ENCODE measurements around the gene BOC. TPM values are rescaled to one million over a fixed set of nuclear protein-coding genes. Genes with fewer than 3 reads are reported as not detected.

The BOC gene
- total and polyA plus RNA-seq, 2 donors (not counting 1 experiment from before 2014, with no cell fraction given): 2.1 to 4.2 TPM

- no peaks in the 10 kb centered on the region for H3K36me3 ChIP-seq (ENCODE audit: control insufficient read depth, insufficient read depth, low read length)
- H3K4me2 ChIP-seq (ENCODE audit: extremely low read depth, insufficient read depth, low read length): no peak overlapping the region
- H3K9me3 ChIP-seq (ENCODE audit: control insufficient read depth, insufficient read depth, low read depth, low read length): no peaks in the 10 kb centered on the region
- no peak overlapping the region for H3K4me3 ChIP-seq (replicated peaks in 1 of 4; ENCODE audit: control extremely low read depth in 1 of 4, insufficient read depth in 1 of 4, low read depth in 3 of 4, low read length in 4 of 4)
- H2AFZ ChIP-seq (ENCODE audit: low read length): no peak overlapping the region
- no peaks in the 10 kb centered on the region for H3K79me2 ChIP-seq (ENCODE audit: control insufficient read depth, insufficient read depth, low read length)
- H3K27ac ChIP-seq (ENCODE audit: insufficient read depth, low read length): no peak overlapping the region
- no peaks in the 10 kb centered on the region for H4K20me1 ChIP-seq (ENCODE audit: control insufficient read depth, extremely low read depth, insufficient read depth, low read length)
- no peak for DNase-seq (ENCODE audit: low read depth in 2 of 2)
- no peaks in the 10 kb centered on the region for H3K27me3 ChIP-seq (ENCODE audit: control insufficient read depth, insufficient read depth, low read length)
- H3K4me1 ChIP-seq (ENCODE audit: control insufficient read depth, extremely low read depth, insufficient read depth, low read length): no peaks in the 10 kb centered on the region
- no peak overlapping the region for H3K9ac ChIP-seq (ENCODE audit: insufficient read depth, low read length)
- TF ChIP-seq CTCF (conservative IDR thresholded peaks at IDR 0.05 in 1 of 2, IDR thresholded peaks at IDR 0.05 in 1 of 2; ENCODE audit: low read depth in 1 of 2, low read length in 2 of 2) (no peak), EZH2 (IDR thresholded peaks at IDR 0.05; ENCODE audit: low read length, missing control alignments) (no peak)
These were observed 92.7 kb downstream of the BOC start for GRCh38 chr3:113304102-113304501.

GRCh38 chr3:113304856-113305540 lies 93.6 kb downstream of the BOC start:
- Histone ChIP-seq H3K36me3 (ENCODE audit: control insufficient read depth, insufficient read depth, low read length) (no peaks in the 10 kb centered on the region), H3K27ac (ENCODE audit: insufficient read depth, low read length) (no peak overlapping the region), H3K9me3 (ENCODE audit: control insufficient read depth, insufficient read depth, low read depth, low read length) (no peaks in the 10 kb centered on the region), H4K20me1 (ENCODE audit: control insufficient read depth, extremely low read depth, insufficient read depth, low read length) (no peaks in the 10 kb centered on the region), H3K4me3 (replicated peaks in 1 of 4; ENCODE audit: control extremely low read depth in 1 of 4, insufficient read depth in 1 of 4, low read depth in 3 of 4, low read length in 4 of 4) (no peak overlapping the region), H3K27me3 (ENCODE audit: control insufficient read depth, insufficient read depth, low read length) (no peaks in the 10 kb centered on the region), H3K4me1 (ENCODE audit: control insufficient read depth, extremely low read depth, insufficient read depth, low read length) (no peaks in the 10 kb centered on the region), H2AFZ (ENCODE audit: low read length) (no peak overlapping the region), H3K79me2 (ENCODE audit: control insufficient read depth, insufficient read depth, low read length) (no peaks in the 10 kb centered on the region), H3K9ac (ENCODE audit: insufficient read depth, low read length) (no peak overlapping the region), H3K4me2 (ENCODE audit: extremely low read depth, insufficient read depth, low read length) (no peak overlapping the region)
- TF ChIP-seq CTCF (conservative IDR thresholded peaks at IDR 0.05 in 1 of 2, IDR thresholded peaks at IDR 0.05 in 1 of 2; ENCODE audit: low read depth in 1 of 2, low read length in 2 of 2) (no peak), EZH2 (IDR thresholded peaks at IDR 0.05; ENCODE audit: low read length, missing control alignments) (no peak)
- no peak for DNase-seq (ENCODE audit: low read depth in 2 of 2)

GRCh38 chr3:113310960-113311359 lies 99.6 kb downstream of the BOC start:
- H3K9me3 ChIP-seq (ENCODE audit: control insufficient read depth, insufficient read depth, low read depth, low read length): no peaks in the 10 kb centered on the region
- H3K4me1 ChIP-seq (ENCODE audit: control insufficient read depth, extremely low read depth, insufficient read depth, low read length): no peaks in the 10 kb centered on the region
- H3K27me3 ChIP-seq (ENCODE audit: control insufficient read depth, insufficient read depth, low read length): no peaks in the 10 kb centered on the region
- DNase-seq (ENCODE audit: low read depth in 2 of 2): no peak
- no peaks in the 10 kb centered on the region for H3K36me3 ChIP-seq (ENCODE audit: control insufficient read depth, insufficient read depth, low read length)
- no peak overlapping the region for H3K4me2 ChIP-seq (ENCODE audit: extremely low read depth, insufficient read depth, low read length)
- no peak overlapping the region for H3K27ac ChIP-seq (ENCODE audit: insufficient read depth, low read length)
- H3K9ac ChIP-seq (ENCODE audit: insufficient read depth, low read length): no peak overlapping the region
- no peak overlapping the region for H3K4me3 ChIP-seq (replicated peaks in 1 of 4; ENCODE audit: control extremely low read depth in 1 of 4, insufficient read depth in 1 of 4, low read depth in 3 of 4, low read length in 4 of 4)
- no peaks in the 10 kb centered on the region for H3K79me2 ChIP-seq (ENCODE audit: control insufficient read depth, insufficient read depth, low read length)
- no peaks in the 10 kb centered on the region for H4K20me1 ChIP-seq (ENCODE audit: control insufficient read depth, extremely low read depth, insufficient read depth, low read length)
- no peak overlapping the region for H2AFZ ChIP-seq (ENCODE audit: low read length)
- TF ChIP-seq EZH2 (IDR thresholded peaks at IDR 0.05; ENCODE audit: low read length, missing control alignments) (no peak), CTCF (conservative IDR thresholded peaks at IDR 0.05 in 1 of 2, IDR thresholded peaks at IDR 0.05 in 1 of 2; ENCODE audit: low read depth in 1 of 2, low read length in 2 of 2) (no peak)

Data from fibroblast of lung (primary cell).